ENCODE measurements around the gene RASL10B.
A peak's percentile ranks its signal among the peaks of the same experiment; 100 is the strongest.
"Not testable (repeated sequence)": the region's sequence is repeated elsewhere in the genome, so short reads cannot be mapped to it uniquely, and the experiment has no call there.

The RASL10B gene, protein sequence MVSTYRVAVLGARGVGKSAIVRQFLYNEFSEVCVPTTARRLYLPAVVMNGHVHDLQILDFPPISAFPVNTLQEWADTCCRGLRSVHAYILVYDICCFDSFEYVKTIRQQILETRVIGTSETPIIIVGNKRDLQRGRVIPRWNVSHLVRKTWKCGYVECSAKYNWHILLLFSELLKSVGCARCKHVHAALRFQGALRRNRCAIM

DNA sequence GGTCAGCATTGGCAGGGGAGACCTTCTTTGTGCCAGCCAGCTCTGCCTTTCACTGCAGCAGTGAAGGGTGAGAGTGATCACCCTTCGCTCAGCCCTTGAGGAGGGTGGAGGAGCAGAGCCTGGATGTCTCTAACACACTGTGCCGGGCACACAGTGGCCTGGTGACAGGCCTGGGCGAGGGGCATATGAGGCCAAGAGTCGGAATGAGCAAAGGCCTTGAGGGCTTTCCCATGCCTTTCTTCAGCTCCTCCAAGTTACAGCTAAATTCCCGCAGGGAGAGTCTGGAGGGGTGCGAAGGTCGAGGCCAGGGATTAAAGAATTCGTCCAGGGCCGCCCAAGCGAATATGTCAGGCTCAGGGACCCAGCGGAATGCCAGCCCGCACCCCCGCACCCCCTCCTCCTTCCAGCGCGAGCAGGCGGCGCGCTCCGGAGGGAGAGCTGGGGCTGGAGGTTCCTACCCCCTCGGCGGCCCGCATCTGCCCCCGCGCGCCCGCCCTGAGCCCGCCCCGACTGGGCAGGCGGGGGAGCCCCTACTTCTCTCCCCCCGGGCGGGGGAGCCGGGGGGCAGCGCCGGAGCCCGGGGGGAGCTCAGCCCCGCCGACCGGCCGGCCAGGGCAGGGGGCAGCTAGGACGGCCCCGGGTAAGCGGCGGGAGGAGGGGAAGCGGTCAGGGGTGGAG is at the start of gene RASL10B:
RASL10B (plus strand) TSS at position 401 of the 678 bp plus-strand sequence. CDS start 3,546 bp downstream, outside the sequence.
- no peak within 1 kb of the TSS for H3K27ac Mint-ChIP-seq
- H3K4me1 Mint-ChIP-seq, result peaks cover 21% of the 10 kb centered on the region
- H3K27me3 Mint-ChIP-seq, result no peaks in the 10 kb centered on the region
- peak within 1 kb of the TSS; percentile 85 for H3K4me3 Mint-ChIP-seq
- no peaks in the 10 kb centered on the region for H3K36me3 Mint-ChIP-seq
- no peaks in the 10 kb centered on the region for H3K9me3 Mint-ChIP-seq

DNA sequence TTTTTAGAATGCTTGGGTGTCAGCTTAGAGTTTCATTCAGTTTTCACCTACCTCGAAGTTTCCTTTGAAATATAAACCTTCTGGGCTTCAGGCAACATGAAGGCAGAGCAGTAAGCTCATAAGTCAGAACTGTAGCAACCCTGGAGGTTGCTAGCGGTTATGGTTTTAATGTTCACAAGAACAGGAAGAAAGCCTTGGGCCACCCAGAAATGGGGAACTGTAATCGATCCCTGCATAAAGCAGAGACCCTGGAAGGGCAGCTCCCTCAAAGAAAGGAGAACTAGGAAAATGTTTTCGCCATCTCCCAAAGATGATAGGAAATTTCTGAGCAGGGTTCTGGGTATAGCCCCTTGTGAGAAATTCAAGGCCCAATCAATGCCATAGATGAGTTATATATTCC is 47.8 kb upstream of the RASL10B start:
- H3K9me3 Mint-ChIP-seq, result no peaks in the 10 kb centered on the region
- H3K4me1 Mint-ChIP-seq, result peaks cover 6% of the 10 kb centered on the region
- H3K27me3 Mint-ChIP-seq, result no peaks in the 10 kb centered on the region
- no peak overlapping the region for H3K27ac Mint-ChIP-seq
- no peak overlapping the region for H3K4me3 Mint-ChIP-seq
- H3K36me3 Mint-ChIP-seq, result peaks cover 33% of the 10 kb centered on the region

DNA sequence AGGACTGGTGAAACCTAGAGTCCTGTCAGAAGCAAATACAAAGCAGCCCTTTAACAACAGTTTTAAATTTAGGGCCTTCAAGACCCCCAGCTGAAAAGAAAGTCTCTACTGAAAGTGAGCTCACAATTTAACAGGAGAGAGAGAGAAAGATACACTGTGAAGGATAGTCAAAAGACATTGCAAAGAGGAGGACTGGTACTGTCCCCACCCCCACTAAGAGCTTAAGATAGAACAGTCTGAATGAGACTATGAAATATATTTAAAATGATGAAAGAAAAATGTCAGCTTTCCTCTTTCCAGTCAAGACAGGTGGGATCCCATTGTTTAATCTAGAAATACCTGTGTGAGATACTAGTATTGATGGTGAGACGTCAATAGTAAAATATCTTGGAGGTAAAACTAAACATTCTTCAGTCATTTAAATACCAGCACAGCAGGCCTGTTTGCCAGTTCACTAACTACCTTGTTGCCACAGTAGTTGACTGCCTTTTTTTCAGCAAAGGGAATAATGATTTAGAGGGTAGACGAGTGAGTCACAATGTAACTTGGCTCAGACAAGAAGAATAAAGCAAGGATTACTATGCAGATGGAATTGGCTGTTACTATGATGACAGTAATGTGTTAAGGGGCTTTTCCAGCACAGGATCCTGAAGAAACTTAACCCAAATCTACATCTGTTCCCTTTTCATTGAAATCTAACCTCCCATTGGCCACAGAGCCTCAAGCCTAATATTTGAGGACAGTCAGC is 47.2 kb upstream of the RASL10B start:
- H3K9me3 Mint-ChIP-seq, result no peaks in the 10 kb centered on the region
- H3K27me3 Mint-ChIP-seq, result no peaks in the 10 kb centered on the region
- H3K4me3 Mint-ChIP-seq, result no peak overlapping the region
- H3K36me3 Mint-ChIP-seq, result peaks cover 32% of the 10 kb centered on the region
- H3K27ac Mint-ChIP-seq, result no peak overlapping the region
- peaks cover 3% of the 10 kb centered on the region for H3K4me1 Mint-ChIP-seq

DNA sequence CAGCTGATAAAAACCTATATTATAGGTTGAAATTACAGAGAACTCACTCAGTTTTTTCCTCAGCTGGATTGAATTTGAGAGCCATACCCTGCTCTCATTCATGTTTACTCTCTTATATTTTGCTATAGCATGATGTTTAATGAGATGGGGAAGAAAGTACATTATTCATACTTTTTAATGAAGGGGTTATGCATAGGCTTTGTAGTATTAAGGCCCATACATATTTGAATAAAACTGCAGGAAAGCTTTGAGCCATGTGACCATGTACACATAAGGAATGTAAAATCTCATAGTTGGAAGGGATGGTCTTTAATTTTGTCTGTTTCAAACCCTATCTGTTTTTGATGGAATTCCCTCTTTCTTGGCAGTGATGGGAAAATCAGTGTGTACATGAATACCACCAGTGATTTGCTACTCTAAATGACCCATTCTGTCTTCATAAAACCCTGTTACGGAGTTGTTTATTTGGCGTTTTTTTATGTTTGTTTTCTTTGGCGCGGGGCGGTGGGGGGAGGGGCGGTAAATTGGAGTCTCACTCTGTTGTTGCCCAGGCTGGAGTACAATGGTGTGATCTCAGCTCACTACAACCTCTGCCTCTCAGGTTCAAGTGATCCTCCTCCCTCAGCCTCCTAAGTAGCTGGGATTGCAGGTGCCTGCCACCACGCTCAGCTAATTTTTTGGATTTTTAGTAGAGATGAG is 38.8 kb upstream of the RASL10B start:
- no peaks in the 10 kb centered on the region for H3K27me3 Mint-ChIP-seq
- H3K4me1 Mint-ChIP-seq, result no peaks in the 10 kb centered on the region
- peaks cover 37% of the 10 kb centered on the region for H3K36me3 Mint-ChIP-seq
- no peak overlapping the region for H3K27ac Mint-ChIP-seq
- no peak overlapping the region for H3K4me3 Mint-ChIP-seq
- H3K9me3 Mint-ChIP-seq, result peaks cover 3% of the 10 kb centered on the region

DNA sequence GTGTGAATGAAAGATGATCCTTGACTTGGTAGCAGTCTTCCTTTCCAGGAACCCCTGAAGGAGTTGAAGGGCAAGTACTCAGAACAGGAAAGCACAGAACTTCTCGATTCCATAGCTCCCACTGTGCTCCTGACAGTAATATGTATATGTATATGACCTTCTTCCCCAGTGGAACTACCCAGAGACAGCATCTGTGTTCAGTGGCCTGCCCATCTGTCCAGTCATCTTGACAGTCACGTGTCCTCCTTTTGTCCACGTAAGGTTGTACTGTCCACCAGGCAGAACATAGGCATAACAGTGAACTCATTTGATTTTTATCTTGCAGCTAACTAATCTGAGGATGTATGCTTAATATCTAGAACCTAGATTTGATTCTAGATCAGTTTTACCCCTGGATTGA is 37.8 kb upstream of the RASL10B start:
- no peaks in the 10 kb centered on the region for H3K27me3 Mint-ChIP-seq
- no peaks in the 10 kb centered on the region for H3K4me1 Mint-ChIP-seq
- no peak overlapping the region for H3K27ac Mint-ChIP-seq
- no peak overlapping the region for H3K4me3 Mint-ChIP-seq
- peaks cover 3% of the 10 kb centered on the region for H3K9me3 Mint-ChIP-seq
- peaks cover 29% of the 10 kb centered on the region for H3K36me3 Mint-ChIP-seq

DNA sequence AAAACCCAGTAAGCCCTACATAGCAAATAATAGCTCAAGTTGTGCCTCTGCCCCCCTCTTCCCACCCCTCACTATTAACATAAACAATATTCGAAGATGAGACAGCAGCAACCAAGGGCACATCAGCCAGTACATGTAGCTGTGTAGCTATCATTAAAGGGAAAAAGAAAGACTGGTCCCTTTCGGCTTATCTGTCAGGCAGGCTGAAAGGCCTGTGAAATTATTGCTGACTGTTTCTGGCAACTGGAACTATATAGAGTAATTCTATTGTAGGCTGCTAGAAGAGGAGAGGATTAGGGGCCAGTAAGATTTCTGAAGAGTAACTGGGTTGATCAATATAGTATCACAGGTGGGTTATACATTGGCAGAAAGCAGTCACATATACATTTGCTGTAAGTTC is 36.5 kb upstream of the RASL10B start:
- no peaks in the 10 kb centered on the region for H3K4me1 Mint-ChIP-seq
- no peaks in the 10 kb centered on the region for H3K27me3 Mint-ChIP-seq
- H3K4me3 Mint-ChIP-seq, result no peak overlapping the region
- H3K36me3 Mint-ChIP-seq, result peaks cover 25% of the 10 kb centered on the region
- H3K9me3 Mint-ChIP-seq, result peaks cover under 1% of the 10 kb centered on the region
- H3K27ac Mint-ChIP-seq, result peak overlapping the region; percentile 46

DNA sequence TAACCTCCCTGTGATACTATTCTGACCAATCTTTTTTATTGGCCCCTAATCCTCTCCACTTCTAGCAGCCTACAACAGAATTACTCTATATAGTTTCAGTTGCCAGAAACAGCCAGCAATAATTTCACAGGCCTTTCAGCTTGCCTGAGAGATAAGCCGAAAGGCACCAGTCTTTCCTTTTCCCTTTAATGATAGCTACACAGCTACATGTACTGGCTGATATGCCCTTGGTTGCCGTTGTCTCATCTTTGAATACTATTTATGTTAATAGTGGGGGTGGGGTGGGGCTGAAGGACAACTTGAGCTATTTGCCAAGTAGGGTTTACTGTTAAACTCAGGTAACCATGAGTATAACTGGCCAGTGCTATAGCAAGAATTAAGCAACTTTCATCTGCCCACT is 35.8 kb upstream of the RASL10B start:
- Mint-ChIP-seq H3K27me3 (no peaks in the 10 kb centered on the region), H3K9me3 (no peaks in the 10 kb centered on the region), H3K4me3 (no peak overlapping the region), H3K4me1 (no peaks in the 10 kb centered on the region), H3K36me3 (peaks cover 22% of the 10 kb centered on the region), H3K27ac (no peak overlapping the region)

DNA sequence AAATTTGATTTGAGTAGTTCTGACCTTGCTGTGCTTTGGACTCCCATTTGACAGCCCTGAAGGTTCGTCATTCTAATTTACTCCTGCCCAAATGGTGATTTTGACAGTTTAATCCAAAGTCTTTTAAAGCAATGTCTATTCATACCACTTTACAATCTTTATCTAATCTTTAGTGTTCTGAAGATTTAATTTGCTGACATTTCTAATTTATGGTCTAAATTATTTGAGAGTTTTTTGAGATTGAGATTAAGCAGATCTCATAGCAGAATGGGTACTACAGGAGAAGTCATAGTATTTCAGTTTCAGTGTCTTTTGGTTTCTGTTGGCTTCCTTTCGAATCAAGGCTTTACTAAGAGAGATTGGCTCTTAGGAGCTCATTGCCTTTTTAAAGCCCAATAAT is 32.6 kb upstream of the RASL10B start:
- no peak overlapping the region for H3K27ac Mint-ChIP-seq
- H3K27me3 Mint-ChIP-seq, result no peaks in the 10 kb centered on the region
- no peak overlapping the region for H3K4me3 Mint-ChIP-seq
- no peaks in the 10 kb centered on the region for H3K9me3 Mint-ChIP-seq
- H3K36me3 Mint-ChIP-seq, result peaks cover 28% of the 10 kb centered on the region
- peaks cover 4% of the 10 kb centered on the region for H3K4me1 Mint-ChIP-seq

DNA sequence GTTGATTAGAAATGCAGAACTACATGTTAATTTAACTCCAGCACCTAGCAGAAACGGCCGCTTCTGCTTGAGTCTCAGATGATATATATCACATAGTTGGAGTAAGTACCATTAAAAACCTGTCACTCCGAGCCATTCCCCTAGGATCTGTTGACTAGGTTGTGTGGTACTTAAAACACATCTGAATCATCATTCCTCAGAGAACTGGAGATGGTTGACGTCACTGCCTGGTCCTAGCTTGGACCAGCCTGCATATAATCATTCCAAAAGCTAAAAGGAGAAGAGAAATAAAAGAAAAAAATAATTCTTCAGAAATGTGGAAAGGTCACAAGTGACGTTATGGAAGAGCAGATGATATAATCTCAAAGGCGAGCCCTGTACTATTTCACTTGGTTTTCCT is 31.3 kb upstream of the RASL10B start:
- H3K27me3 Mint-ChIP-seq, result no peaks in the 10 kb centered on the region
- H3K9me3 Mint-ChIP-seq, result no peaks in the 10 kb centered on the region
- H3K27ac Mint-ChIP-seq, result peak overlapping the region; percentile 37
- no peak overlapping the region for H3K4me3 Mint-ChIP-seq
- H3K4me1 Mint-ChIP-seq, result peaks cover 17% of the 10 kb centered on the region
- H3K36me3 Mint-ChIP-seq, result peaks cover 26% of the 10 kb centered on the region

DNA sequence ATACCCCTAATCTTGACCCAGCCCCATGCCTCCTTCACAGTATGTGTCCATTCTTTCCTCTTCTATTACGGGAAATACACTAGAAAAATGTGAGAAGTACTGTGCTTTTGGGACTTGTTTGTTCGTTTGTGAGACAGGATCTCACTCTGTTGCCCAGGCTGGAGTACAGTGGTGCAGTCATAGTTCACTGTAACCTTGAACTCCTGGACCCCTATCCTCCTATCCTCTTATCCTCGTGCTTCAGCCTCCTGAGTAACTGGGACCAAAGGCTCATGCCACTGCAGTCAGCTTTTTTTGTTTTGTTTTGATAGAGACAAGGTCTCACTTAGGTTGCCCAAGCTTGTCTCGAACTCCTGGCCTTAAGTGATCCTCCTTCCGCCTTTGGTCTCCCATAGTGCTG is 29.9 kb upstream of the RASL10B start:
- peaks cover 29% of the 10 kb centered on the region for H3K4me1 Mint-ChIP-seq
- H3K27ac Mint-ChIP-seq, result no peak overlapping the region
- peaks cover 18% of the 10 kb centered on the region for H3K36me3 Mint-ChIP-seq
- H3K27me3 Mint-ChIP-seq, result no peaks in the 10 kb centered on the region
- no peak overlapping the region for H3K4me3 Mint-ChIP-seq
- H3K9me3 Mint-ChIP-seq, result no peaks in the 10 kb centered on the region

DNA sequence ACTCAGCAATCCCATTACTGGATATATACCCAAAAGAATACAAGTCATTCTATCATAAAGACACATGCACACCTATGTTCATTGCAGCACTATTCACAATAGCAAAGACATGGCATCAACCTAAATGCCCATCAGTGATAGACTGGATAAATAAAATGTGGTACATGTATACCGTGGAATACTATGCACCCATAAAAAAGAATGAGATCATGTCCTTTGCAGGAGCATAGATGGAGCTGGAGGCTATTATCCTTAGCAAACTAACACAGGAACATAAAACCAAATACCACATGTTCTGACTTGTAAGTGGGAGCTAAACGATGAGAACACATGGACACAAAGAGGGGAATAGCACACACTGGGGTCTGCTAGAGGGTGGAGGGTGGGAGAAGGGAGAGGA is 28.1 kb upstream of the RASL10B start:
- not testable (repeated sequence) for H3K4me3 Mint-ChIP-seq, H3K27ac Mint-ChIP-seq, H3K27me3 Mint-ChIP-seq, H3K9me3 Mint-ChIP-seq
- H3K36me3 Mint-ChIP-seq, result peaks cover 18% of the 10 kb centered on the region
- peaks cover 44% of the 10 kb centered on the region for H3K4me1 Mint-ChIP-seq

DNA sequence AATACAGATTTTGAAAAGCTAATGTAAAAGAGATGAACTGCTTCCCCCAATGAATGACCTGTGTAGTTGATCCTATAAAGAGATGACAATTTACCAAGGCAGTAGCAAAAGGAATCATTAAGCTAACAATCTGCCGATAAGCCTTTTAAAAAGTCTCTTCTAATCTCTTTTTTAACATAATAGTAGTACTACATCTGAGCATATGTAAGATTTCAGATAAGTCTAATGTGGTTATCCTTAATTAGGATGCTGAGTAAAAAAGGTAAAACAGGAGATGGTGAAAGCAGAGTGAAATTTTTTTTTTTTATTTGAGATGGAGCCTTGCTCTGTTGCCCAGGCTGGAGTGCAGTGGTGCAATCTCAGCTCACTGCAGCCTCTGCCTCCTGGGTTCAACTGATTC is 26.2 kb upstream of the RASL10B start:
- Mint-ChIP-seq H3K36me3 (peaks cover 18% of the 10 kb centered on the region), H3K27ac (no peak overlapping the region), H3K27me3 (no peaks in the 10 kb centered on the region), H3K4me3 (no peak overlapping the region), H3K4me1 (peaks cover 60% of the 10 kb centered on the region), H3K9me3 (no peaks in the 10 kb centered on the region)

DNA sequence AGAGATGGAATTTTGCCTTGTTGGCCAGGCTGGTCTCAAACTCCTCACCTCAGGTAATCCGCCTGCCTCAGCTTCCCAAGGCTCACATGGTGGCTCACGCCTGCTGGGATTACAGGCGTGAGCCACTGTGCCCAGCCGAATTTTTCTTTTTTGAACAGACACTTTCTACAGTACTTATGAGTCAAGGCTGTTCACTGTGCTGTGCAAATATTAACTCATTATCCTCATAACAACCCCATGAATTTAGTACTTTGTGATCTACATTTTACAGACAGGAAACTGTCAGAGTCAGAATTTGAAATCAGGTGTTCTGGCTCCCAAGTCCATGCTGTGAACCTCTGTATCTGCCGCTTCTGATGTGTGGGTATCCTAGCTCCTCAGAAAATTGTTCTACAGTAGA is 25.7 kb upstream of the RASL10B start:
- H3K4me3 Mint-ChIP-seq, result no peak overlapping the region
- H3K27me3 Mint-ChIP-seq, result no peaks in the 10 kb centered on the region
- H3K36me3 Mint-ChIP-seq, result peaks cover 21% of the 10 kb centered on the region
- no peaks in the 10 kb centered on the region for H3K9me3 Mint-ChIP-seq
- H3K4me1 Mint-ChIP-seq, result peaks cover 64% of the 10 kb centered on the region
- H3K27ac Mint-ChIP-seq, result no peak overlapping the region

DNA sequence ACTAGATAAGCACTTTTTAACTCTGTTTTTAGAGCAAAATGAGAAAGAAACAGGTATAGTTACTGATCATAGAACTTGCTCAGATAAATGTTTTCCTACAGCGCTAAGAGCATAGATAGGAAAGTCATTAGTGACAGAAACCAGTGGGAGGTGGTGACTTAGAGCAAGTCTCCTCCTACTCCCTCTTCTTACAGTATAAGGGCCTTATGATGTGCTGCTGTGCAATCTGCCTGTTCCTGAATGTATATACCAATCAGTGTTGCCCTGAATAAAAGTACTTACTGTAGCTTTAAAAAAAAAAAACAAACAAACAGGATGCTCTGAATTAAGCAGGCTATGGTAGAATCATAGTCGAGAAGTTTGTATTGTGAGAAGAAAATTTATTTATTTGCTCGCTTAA is 23.3 kb upstream of the RASL10B start:
- H3K27ac Mint-ChIP-seq, result peak overlapping the region; percentile 6

DNA sequence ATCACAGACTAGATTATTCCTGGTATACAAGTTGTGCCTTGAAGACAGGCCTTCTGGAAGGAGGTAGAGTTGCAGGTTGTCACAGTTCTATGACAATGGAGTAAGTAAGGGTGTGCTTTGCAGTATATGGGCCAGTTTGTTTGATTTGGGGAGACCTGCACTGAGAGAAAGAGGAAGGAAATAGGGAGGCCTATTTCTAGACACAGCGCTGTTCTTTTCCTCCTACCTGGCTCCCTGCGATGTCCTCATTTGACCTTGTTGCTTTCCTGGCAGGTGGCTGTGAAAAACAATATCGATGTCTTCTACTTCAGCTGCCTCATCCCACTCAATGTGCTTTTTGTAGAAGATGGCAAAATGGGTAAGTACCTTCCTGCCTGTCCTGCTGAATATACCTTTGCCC is 22.5 kb upstream of the RASL10B start:
- H3K4me3 Mint-ChIP-seq, result no peak overlapping the region

More for the DNA sequence above, 23.3 kb upstream of the RASL10B start:
- Mint-ChIP-seq H3K9me3 (no peaks in the 10 kb centered on the region), H3K36me3 (peaks cover 10% of the 10 kb centered on the region), H3K27me3 (no peaks in the 10 kb centered on the region), H3K4me1 (peaks cover 75% of the 10 kb centered on the region), H3K4me3 (no peak overlapping the region)

DNA sequence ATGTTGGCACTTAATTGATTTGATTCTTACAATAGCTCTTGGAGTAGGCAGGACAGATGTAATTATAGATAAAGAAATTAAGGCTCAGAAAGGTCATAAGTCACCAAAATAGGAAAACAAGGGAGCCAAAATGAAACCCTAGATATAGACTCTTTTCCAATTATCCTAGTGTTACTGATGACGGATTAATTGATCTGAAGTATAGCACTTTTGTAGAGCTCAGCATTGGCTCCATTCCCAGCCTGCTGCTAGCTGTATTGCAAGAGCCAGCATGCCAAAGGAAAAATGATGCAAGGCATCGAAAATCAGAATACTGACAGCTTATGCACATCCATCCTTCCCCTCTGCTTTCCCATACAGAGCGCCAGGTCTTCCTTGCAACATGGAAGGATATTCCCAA is 21.6 kb upstream of the RASL10B start:
- H3K36me3 Mint-ChIP-seq, result peaks cover 6% of the 10 kb centered on the region
- no peak overlapping the region for H3K27ac Mint-ChIP-seq

More for the DNA sequence above, 22.5 kb upstream of the RASL10B start:
- Mint-ChIP-seq H3K9me3 (no peaks in the 10 kb centered on the region), H3K4me1 (peaks cover 70% of the 10 kb centered on the region), H3K27me3 (no peaks in the 10 kb centered on the region), H3K36me3 (peaks cover 10% of the 10 kb centered on the region), H3K27ac (peak overlapping the region; percentile 74)

More for the DNA sequence above, 21.6 kb upstream of the RASL10B start:
- Mint-ChIP-seq H3K4me1 (peaks cover 61% of the 10 kb centered on the region), H3K9me3 (no peaks in the 10 kb centered on the region), H3K27me3 (no peaks in the 10 kb centered on the region), H3K4me3 (no peak overlapping the region)

Data from activated naive CD4-positive, alpha-beta T cell treated with anti-CD3 and anti-CD28 coated beads, Interleukin-2, amount 50 U/mL, for 24 hours (primary cell).